HCT116 (cell line): ENCODE measurements around the gene GNAO1. TPM values are rescaled to one million over a fixed set of nuclear protein-coding genes. Genes with fewer than 3 reads are reported as not detected.

Experiments
- ATAC-seq: fragments of 200-7000 bp; cut with Tn5 transposase; 2 replicates; pipeline ENCODE4 v1.9.1; 2020; ENCODE audit warnings: mild to moderate bottlenecking, moderate library complexity
- BruUV-seq: library from RNA; stranded (reverse); fragments of 400-500 nt; replicated peaks from 2 replicates; lab custom pipeline; 2021; lab: Mats Ljungman, UMichigan
- CTCF ChIA-PET: fragments of 300-600 bp; sonication (Branson Sonifier 250); formaldehyde crosslinking; loops from one replicate; lab custom pipeline; 2021; ENCODE audit warnings: antibody characterized with exemption; lab: Charles Lee
- POLR2A ChIA-PET: fragments of 300-600, 350-600 bp; sonication (Branson Sonifier 250); formaldehyde crosslinking; loops from one replicate; lab custom pipeline; 2021; ENCODE audit warnings: antibody characterized with exemption; lab: Charles Lee
- RAD21 ChIA-PET, 2 experiments: fragments of 300-600 bp; sonication (Branson Sonifier 250); formaldehyde crosslinking; loops; one replicate each; lab custom pipeline; 2023; ENCODE audit warnings: low total read pairs in 2 of 2; ENCODE audit not compliant: uncharacterized antibody in 2 of 2, unreplicated experiment in 2 of 2, low non-redundant PET in 1 of 2; lab: Charles Lee
- DNase-seq: peaks from one replicate; pipeline ENCODE4 v3.0.0-alpha.2; 2010; ENCODE audit warnings: low read depth, low spot score
- H2AFZ ChIP-seq: fragments of 200-600 bp; shearing (Covaris generic), sonication (generic); 2 replicates; pipeline ENCODE4 v1.6.1; 2017; ENCODE audit warnings: low read depth, mixed run types, mixed read lengths, antibody characterized with exemption, low read length; ENCODE audit not compliant: poor library complexity, severe bottlenecking
- H3K27ac ChIP-seq: 2 replicates; pipeline ENCODE4 v1.5.1; 2012; ENCODE audit warnings: low read depth, low read length
- H3K27me3 ChIP-seq: fragments of 200-600 bp; sonication (generic); 2 replicates; pipeline ENCODE4 v1.6.1; 2016; ENCODE audit warnings: mixed run types, low read length, mixed read lengths; ENCODE audit not compliant: insufficient read depth
- H3K36me3 ChIP-seq, 2 experiments: fragments of 200-500 bp in 1 of 2; fragments of 200-600 bp in 1 of 2; sonication (Bioruptor generic) in 1 of 2; sonication (generic) in 1 of 2; 2 replicates each; pipeline versions ENCODE4 v1.5.1 to v1.6.1; 2014 to 2016; ENCODE audit warnings: low read length in 2 of 2, inconsistent platforms in 1 of 2, mixed read lengths in 1 of 2, mixed run types in 1 of 2; ENCODE audit not compliant: insufficient read depth in 2 of 2, control insufficient read depth in 1 of 2
- H3K4me1 ChIP-seq, 2 experiments: fragments of 200-600 bp in 1 of 2; sonication (generic) in 1 of 2; 2 replicates each; pipeline versions ENCODE4 v1.5.1 to v1.6.1; 2012 to 2017; ENCODE audit warnings: low read length in 2 of 2, inconsistent platforms in 1 of 2, mild to moderate bottlenecking in 1 of 2, mixed read lengths in 1 of 2, mixed run types in 1 of 2, moderate library complexity in 1 of 2; ENCODE audit not compliant: insufficient read depth in 2 of 2, control insufficient read depth in 1 of 2
- H3K4me2 ChIP-seq: fragments of 200-600 bp; sonication (generic); 2 replicates; pipeline ENCODE4 v1.6.1; 2017; ENCODE audit warnings: mixed run types, low read length, mixed read lengths
- H3K4me3 ChIP-seq, 2 experiments: fragments of 200-600 bp in 1 of 2; sonication (generic) in 1 of 2; replicated peaks in 1 of 2; 2 replicates each; pipeline ENCODE4 v1.5.1; 2011 to 2016; ENCODE audit warnings: low read length in 2 of 2, control low read depth in 1 of 2, low read depth in 1 of 2, mild to moderate bottlenecking in 1 of 2, mixed read lengths in 1 of 2, mixed run types in 1 of 2
- H3K79me2 ChIP-seq: fragments of 200-600 bp; sonication (generic); 2 replicates; pipeline ENCODE4 v1.6.1; 2017; ENCODE audit warnings: mild to moderate bottlenecking, mixed run types, low read length, moderate library complexity, mixed read lengths; ENCODE audit not compliant: insufficient read depth
- H3K9ac ChIP-seq: fragments of 200-600 bp; sonication (generic); 2 replicates; pipeline ENCODE4 v1.6.1; 2016; ENCODE audit warnings: low read length, mixed read lengths
- H3K9me2 ChIP-seq: fragments of 200-600 bp; sonication (generic), shearing (Covaris generic); 2 replicates; pipeline ENCODE4 v1.6.1; 2017; ENCODE audit warnings: mixed run types, mild to moderate bottlenecking, moderate library complexity; ENCODE audit not compliant: insufficient read depth
- H3K9me3 ChIP-seq, 2 experiments: fragments of 200-500 bp in 1 of 2; fragments of 200-600 bp in 1 of 2; sonication (Bioruptor generic) in 1 of 2; sonication (generic) in 1 of 2; 2 replicates each; pipeline ENCODE4 v1.6.1; 2014 to 2017; ENCODE audit warnings: low read length in 2 of 2, mixed read lengths in 2 of 2, inconsistent platforms in 1 of 2, low read depth in 1 of 2, mild to moderate bottlenecking in 1 of 2, mixed run types in 1 of 2, moderate library complexity in 1 of 2; ENCODE audit not compliant: control insufficient read depth in 1 of 2, insufficient read depth in 1 of 2
- H4K20me1 ChIP-seq: fragments of 200-600 bp; sonication (generic), shearing (Covaris generic); 2 replicates; pipeline ENCODE4 v1.6.1; 2017; ENCODE audit warnings: mixed run types, mild to moderate bottlenecking, moderate library complexity; ENCODE audit not compliant: insufficient read depth
- EGR1 ChIP-seq: IDR thresholded peaks from 2 replicates; pipeline ENCODE4 v1.6.1; 2012; ENCODE audit warnings: low read depth
- ELF1 ChIP-seq: IDR thresholded peaks from 2 replicates; pipeline ENCODE4 v1.6.1; 2012; ENCODE audit warnings: low read depth, borderline replicate concordance
- EZH2 ChIP-seq: fragments of 200-600 bp; sonication (generic); IDR thresholded peaks from 2 replicates; pipeline ENCODE4 v1.6.1; 2017; ENCODE audit warnings: antibody characterized with exemption, mixed run types
- FOSL1 ChIP-seq: IDR thresholded peaks from 2 replicates; pipeline ENCODE4 v1.6.1; 2012; ENCODE audit warnings: low read depth
- JUND ChIP-seq: IDR thresholded peaks from 2 replicates; pipeline ENCODE4 v1.6.1; 2012
- RAD21 ChIP-seq: IDR thresholded peaks from 2 replicates; pipeline ENCODE4 v1.6.1; 2012; ENCODE audit warnings: low read depth, mild to moderate bottlenecking
- SP1 ChIP-seq: IDR thresholded peaks from 2 replicates; pipeline ENCODE4 v1.6.1; 2012; ENCODE audit warnings: low read depth
- ZNF274 ChIP-seq: fragments of 200-500 bp; sonication (Bioruptor generic); IDR thresholded peaks from 2 replicates; pipeline ENCODE4 v1.6.1; 2014; ENCODE audit warnings: mild to moderate bottlenecking, low read depth, low read length, inconsistent platforms
- intact Hi-C: fragments of 100-400 bp; cut with micrococcal nuclease; formaldehyde crosslinking; loops from 2 replicates; pipeline ENCODE4 v1.10.0; 2022
- total RNA-seq: library from RNA; stranded (reverse); gene quantifications from one replicate; pipeline ENCODE4 v1.2.1, GENCODE V29; 2021; ENCODE audit not compliant: unreplicated experiment
- TF ChIP-seq, protein P1 (sequence below): IDR thresholded peaks from 2 replicates; pipeline ENCODE4 v1.6.1; 2012
- TF ChIP-seq, protein P2 (sequence below): IDR thresholded peaks from 2 replicates; pipeline ENCODE4 v1.6.1; 2012; ENCODE audit warnings: low read depth
- TF ChIP-seq, protein P3 (sequence below): IDR thresholded peaks from 2 replicates; pipeline ENCODE4 v1.6.1; 2011; ENCODE audit warnings: mild to moderate bottlenecking, low read length, moderate library complexity; ENCODE audit not compliant: insufficient replicate concordance; ENCODE audit errors: extremely low read depth

GNAO1 gene
- total RNA-seq, 1 experiment from 2014 or later: 0.12 TPM

DNA sequence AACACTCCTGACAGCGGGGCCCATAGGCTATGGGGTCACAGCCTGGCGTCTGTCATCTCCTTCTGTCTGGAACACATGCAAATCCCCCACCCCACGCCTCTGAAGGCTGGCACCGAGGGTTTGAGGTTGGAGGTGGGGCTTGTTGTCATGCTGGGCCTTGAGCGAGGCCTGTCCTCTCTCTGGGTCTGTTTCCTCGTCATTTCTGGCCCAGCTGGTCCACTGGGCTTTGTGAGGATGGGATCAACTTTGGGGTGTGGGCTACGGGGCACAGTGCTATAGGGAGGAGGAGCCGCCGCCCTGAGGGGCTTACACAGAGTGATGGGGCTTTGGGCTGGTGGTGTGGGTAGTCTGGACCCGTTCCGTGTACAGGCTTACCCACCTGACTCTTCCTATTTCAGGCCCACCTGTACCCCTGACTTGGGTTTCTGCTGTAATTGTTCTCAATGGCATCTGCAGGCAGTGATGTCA is 146.6 kb downstream of the GNAO1 start:
- Histone ChIP-seq H3K4me1 (peaks cover 1 to 6% of the 10 kb centered on the region in 2 experiments; a peak in 3 of 4 replicates), H3K4me3 (no peak overlapping the region), H3K27ac (no peak overlapping the region), H3K36me3 (no peaks in the 10 kb centered on the region), H3K79me2 (no peaks in the 10 kb centered on the region), H2AFZ (no peak overlapping the region)
- BruUV-seq: no TSS peak
- TF ChIP-seq SP1 (no peak), EZH2 (no peak), JUND (no peak), EGR1 (no peak), ELF1 (no peak), ZNF274 (no peak), RAD21 (no peak), FOSL1 (no peak)
- TF ChIP-seq, protein P1, sequence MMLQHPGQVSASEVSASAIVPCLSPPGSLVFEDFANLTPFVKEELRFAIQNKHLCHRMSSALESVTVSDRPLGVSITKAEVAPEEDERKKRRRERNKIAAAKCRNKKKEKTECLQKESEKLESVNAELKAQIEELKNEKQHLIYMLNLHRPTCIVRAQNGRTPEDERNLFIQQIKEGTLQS: no peak
- TF ChIP-seq, protein P2, sequence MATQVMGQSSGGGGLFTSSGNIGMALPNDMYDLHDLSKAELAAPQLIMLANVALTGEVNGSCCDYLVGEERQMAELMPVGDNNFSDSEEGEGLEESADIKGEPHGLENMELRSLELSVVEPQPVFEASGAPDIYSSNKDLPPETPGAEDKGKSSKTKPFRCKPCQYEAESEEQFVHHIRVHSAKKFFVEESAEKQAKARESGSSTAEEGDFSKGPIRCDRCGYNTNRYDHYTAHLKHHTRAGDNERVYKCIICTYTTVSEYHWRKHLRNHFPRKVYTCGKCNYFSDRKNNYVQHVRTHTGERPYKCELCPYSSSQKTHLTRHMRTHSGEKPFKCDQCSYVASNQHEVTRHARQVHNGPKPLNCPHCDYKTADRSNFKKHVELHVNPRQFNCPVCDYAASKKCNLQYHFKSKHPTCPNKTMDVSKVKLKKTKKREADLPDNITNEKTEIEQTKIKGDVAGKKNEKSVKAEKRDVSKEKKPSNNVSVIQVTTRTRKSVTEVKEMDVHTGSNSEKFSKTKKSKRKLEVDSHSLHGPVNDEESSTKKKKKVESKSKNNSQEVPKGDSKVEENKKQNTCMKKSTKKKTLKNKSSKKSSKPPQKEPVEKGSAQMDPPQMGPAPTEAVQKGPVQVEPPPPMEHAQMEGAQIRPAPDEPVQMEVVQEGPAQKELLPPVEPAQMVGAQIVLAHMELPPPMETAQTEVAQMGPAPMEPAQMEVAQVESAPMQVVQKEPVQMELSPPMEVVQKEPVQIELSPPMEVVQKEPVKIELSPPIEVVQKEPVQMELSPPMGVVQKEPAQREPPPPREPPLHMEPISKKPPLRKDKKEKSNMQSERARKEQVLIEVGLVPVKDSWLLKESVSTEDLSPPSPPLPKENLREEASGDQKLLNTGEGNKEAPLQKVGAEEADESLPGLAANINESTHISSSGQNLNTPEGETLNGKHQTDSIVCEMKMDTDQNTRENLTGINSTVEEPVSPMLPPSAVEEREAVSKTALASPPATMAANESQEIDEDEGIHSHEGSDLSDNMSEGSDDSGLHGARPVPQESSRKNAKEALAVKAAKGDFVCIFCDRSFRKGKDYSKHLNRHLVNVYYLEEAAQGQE: no peak
- TF ChIP-seq, protein P3, sequence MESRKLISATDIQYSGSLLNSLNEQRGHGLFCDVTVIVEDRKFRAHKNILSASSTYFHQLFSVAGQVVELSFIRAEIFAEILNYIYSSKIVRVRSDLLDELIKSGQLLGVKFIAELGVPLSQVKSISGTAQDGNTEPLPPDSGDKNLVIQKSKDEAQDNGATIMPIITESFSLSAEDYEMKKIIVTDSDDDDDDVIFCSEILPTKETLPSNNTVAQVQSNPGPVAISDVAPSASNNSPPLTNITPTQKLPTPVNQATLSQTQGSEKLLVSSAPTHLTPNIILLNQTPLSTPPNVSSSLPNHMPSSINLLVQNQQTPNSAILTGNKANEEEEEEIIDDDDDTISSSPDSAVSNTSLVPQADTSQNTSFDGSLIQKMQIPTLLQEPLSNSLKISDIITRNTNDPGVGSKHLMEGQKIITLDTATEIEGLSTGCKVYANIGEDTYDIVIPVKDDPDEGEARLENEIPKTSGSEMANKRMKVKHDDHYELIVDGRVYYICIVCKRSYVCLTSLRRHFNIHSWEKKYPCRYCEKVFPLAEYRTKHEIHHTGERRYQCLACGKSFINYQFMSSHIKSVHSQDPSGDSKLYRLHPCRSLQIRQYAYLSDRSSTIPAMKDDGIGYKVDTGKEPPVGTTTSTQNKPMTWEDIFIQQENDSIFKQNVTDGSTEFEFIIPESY: no peak
- TF ChIP-seq, all 23 proteins: peak for 0
- intact Hi-C loops: loop anchor here (10.0 kb wide), 1 partner anchor 367 kb away; no protein-coding TSS in a partner anchor
- ATAC-seq: no peak
- H3K9me3 ChIP-seq: no peaks in the 10 kb centered on the region
- ChIA-PET CTCF (no interaction called here), POLR2A (no interaction called here), RAD21 (no interaction called here)
- no peak for DNase-seq
- H3K9me2 ChIP-seq: no peaks in the 10 kb centered on the region
- no peak overlapping the region for H3K4me2 ChIP-seq
- H3K27me3 ChIP-seq: no peaks in the 10 kb centered on the region
- H3K9ac ChIP-seq: no peak overlapping the region
- H4K20me1 ChIP-seq: no peaks in the 10 kb centered on the region
